Esophagus squamous epithelium (tissue), 4 donors: Measurements from ENCODE around the gene CEP95.

Experiments used
- POLR2A ChIP-seq, 4 donors: fragments of 450-650 bp; IDR thresholded peaks; one replicate each; pipeline ENCODE4 v1.6.1; 2017; ENCODE audit warnings: antibody characterized with exemption in 4 of 4, mild to moderate bottlenecking in 4 of 4, moderate library complexity in 3 of 4
- TF ChIP-seq, protein P1 (sequence below), 6 experiments: fragments of 450-650 bp in 4 of 6; fragments of 200-600 bp in 2 of 6; sonication (generic) in 2 of 6; IDR thresholded peaks; one replicate each; pipeline ENCODE4 v1.5.1; 2016 to 2019; ENCODE audit warnings: antibody characterized with exemption in 6 of 6, mild to moderate bottlenecking in 4 of 6, moderate library complexity in 4 of 6

DNA sequence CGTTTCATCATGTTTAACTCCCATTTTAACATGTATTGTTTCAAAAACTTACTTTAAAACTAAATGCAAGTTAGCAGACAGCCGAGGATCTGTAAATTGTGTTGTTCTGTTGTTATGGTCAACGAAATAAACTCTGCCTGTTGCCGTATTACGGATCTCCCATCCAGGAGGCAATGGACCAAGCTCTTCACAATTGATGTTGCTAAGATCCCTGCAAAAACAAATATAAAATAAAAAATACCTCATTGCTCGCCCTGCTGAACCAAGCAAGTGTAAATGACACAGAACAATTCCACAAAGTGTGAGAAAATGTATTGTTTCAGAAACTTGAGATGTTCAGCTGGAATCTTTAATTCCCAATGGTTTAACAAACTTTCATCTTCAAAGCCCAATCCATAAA, 65.0 kb downstream of the CEP95 start:
- TF ChIP-seq, protein P1, sequence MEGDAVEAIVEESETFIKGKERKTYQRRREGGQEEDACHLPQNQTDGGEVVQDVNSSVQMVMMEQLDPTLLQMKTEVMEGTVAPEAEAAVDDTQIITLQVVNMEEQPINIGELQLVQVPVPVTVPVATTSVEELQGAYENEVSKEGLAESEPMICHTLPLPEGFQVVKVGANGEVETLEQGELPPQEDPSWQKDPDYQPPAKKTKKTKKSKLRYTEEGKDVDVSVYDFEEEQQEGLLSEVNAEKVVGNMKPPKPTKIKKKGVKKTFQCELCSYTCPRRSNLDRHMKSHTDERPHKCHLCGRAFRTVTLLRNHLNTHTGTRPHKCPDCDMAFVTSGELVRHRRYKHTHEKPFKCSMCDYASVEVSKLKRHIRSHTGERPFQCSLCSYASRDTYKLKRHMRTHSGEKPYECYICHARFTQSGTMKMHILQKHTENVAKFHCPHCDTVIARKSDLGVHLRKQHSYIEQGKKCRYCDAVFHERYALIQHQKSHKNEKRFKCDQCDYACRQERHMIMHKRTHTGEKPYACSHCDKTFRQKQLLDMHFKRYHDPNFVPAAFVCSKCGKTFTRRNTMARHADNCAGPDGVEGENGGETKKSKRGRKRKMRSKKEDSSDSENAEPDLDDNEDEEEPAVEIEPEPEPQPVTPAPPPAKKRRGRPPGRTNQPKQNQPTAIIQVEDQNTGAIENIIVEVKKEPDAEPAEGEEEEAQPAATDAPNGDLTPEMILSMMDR (IDR thresholded peaks at IDR 0.05): no peak
- TF ChIP-seq POLR2A (IDR thresholded peaks at IDR 0.05): no peak
